ENCODE data around the gene KCTD20.

Gene KCTD20

GRCh38 chr6:36533321-36533720, 90.5 kb downstream of the KCTD20 start:
- no peak for DNase-seq (ENCODE audit: low read depth in 2 of 2)

- no peak for DNase-seq (ENCODE audit: low read depth in 2 of 2)
Observed at GRCh38 chr6:36536873-36537547, 94.2 kb downstream of the KCTD20 start.

- DNase-seq (ENCODE audit: low read depth in 2 of 2) = no peak
Observed at GRCh38 chr6:36539814-36540568, 97.2 kb downstream of the KCTD20 start.

Data from activated CD8-positive, alpha-beta memory T cell treated with anti-CD3 and anti-CD28 coated beads for 4 hours (primary cell).